Keratinocyte (primary cell): ENCODE measurements around the gene OPRL1. TPM values are rescaled to one million over a fixed set of nuclear protein-coding genes. Genes with fewer than 3 reads are reported as not detected.

Source experiments
- DNase-seq: peaks from one replicate; pipeline ENCODE4 v3.0.0-alpha.2; 2011; ENCODE audit warnings: low read depth, missing footprints, low spot score
- FAIRE-seq: peaks from 2 replicates; lab custom pipeline; 2011; peaks lifted over from hg19 to GRCh38; lab: Jason Lieb, UNC
- H2AFZ ChIP-seq: 2 replicates; pipeline ENCODE4 v1.6.0; 2012; ENCODE audit warnings: low read length, control low read depth, inconsistent platforms; ENCODE audit not compliant: control insufficient read depth
- H3K27ac ChIP-seq: 2 replicates; pipeline ENCODE4 v1.5.1; 2011; ENCODE audit warnings: low read length; ENCODE audit not compliant: control insufficient read depth, insufficient read depth
- H3K27me3 ChIP-seq: 3 replicates; pipeline ENCODE4 v1.6.0; 2011; ENCODE audit warnings: low read length; ENCODE audit not compliant: control insufficient read depth, insufficient read depth; ENCODE audit errors: extremely low read depth
- H3K36me3 ChIP-seq, 2 experiments: 2 replicates in 1 of 2; 3 replicates in 1 of 2; pipeline ENCODE4 v1.5.1; 2011; ENCODE audit warnings: low read length in 2 of 2, mild to moderate bottlenecking in 1 of 2; ENCODE audit not compliant: control insufficient read depth in 2 of 2, insufficient read depth in 2 of 2; ENCODE audit errors: extremely low read depth in 1 of 2
- H3K4me1 ChIP-seq: 3 replicates; pipeline ENCODE4 v1.5.1; 2011; ENCODE audit warnings: low read length; ENCODE audit not compliant: control insufficient read depth, insufficient read depth; ENCODE audit errors: extremely low read depth
- H3K4me2 ChIP-seq: 3 replicates; pipeline ENCODE4 v1.6.0; 2011; ENCODE audit warnings: low read depth, low read length; ENCODE audit not compliant: control insufficient read depth, insufficient read depth; ENCODE audit errors: extremely low read depth
- H3K4me3 ChIP-seq, 3 experiments: fragments of 200-600 bp in 1 of 3; sonication (generic) in 1 of 3; 2 replicates in 2 of 3; 3 replicates in 1 of 3; pipeline ENCODE4 v1.5.1; 2011 to 2016; ENCODE audit warnings: low read length in 3 of 3, mild to moderate bottlenecking in 3 of 3, control low read depth in 2 of 3, inconsistent platforms in 1 of 3, low read depth in 1 of 3, mixed read lengths in 1 of 3, mixed run types in 1 of 3, moderate library complexity in 1 of 3; ENCODE audit not compliant: control insufficient read depth in 2 of 3, insufficient read depth in 2 of 3; ENCODE audit errors: extremely low read depth in 1 of 3
- H3K79me2 ChIP-seq: 2 replicates; pipeline ENCODE4 v1.6.0; 2012; ENCODE audit warnings: low read length; ENCODE audit not compliant: control insufficient read depth, insufficient read depth
- H3K9ac ChIP-seq: 3 replicates; pipeline ENCODE4 v1.6.0; 2011; ENCODE audit warnings: low read length; ENCODE audit not compliant: control insufficient read depth, insufficient read depth; ENCODE audit errors: extremely low read depth
- H3K9me1 ChIP-seq: 3 replicates; pipeline ENCODE4 v1.6.0; 2011; ENCODE audit warnings: low read length; ENCODE audit not compliant: control insufficient read depth, insufficient read depth; ENCODE audit errors: extremely low read depth
- H3K9me3 ChIP-seq: 2 replicates; pipeline ENCODE4 v1.5.1; 2012; ENCODE audit warnings: low read depth, low read length; ENCODE audit not compliant: control insufficient read depth
- H4K20me1 ChIP-seq: 3 replicates; pipeline ENCODE4 v1.6.0; 2011; ENCODE audit warnings: low read length; ENCODE audit not compliant: control insufficient read depth, insufficient read depth; ENCODE audit errors: extremely low read depth
- EZH2 ChIP-seq: IDR thresholded peaks from one replicate; pipeline ENCODE4 v1.6.1; 2012; ENCODE audit warnings: inconsistent platforms, mild to moderate bottlenecking, low read length, moderate library complexity
- dilution Hi-C: fragments of 300-500 bp; cut with MboI; formaldehyde crosslinking; loops from one replicate; pipeline ENCODE4 v1.7.0; 2020; ENCODE audit warnings: low sequenced_read_pairs; ENCODE audit not compliant: extremely low pct_ligation_motif_present
- polyA plus RNA-seq, 5 experiments: library from polyadenylated mRNA; depleted of rRNA in 3 of 5; stranded (reverse) in 3 of 5; stranded (forward) in 1 of 5; unstranded in 1 of 5; fragments of >200 nt; gene quantifications; 1 replicate in 1 of 5; 2 replicates in 3 of 5; 3 replicates in 1 of 5; pipeline versions ENCODE4 v1.2.1 to v1.2.3, GENCODE V29; 2011 to 2012; ENCODE audit warnings: missing spikeins in 2 of 5, low read depth in 1 of 5, low replicate concordance in 1 of 5
- small RNA-seq, 3 experiments: library from RNA; depleted of rRNA; stranded (forward); fragments of <200 nt; gene quantifications; one replicate each; pipeline ENCODE3, GENCODE V24; 2012; ENCODE audit warnings: low read depth in 3 of 3, low replicate concordance in 1 of 3; ENCODE audit not compliant: insufficient read length in 3 of 3
- TF ChIP-seq, protein P1 (sequence below), 3 experiments: IDR thresholded peaks in 1 of 3; conservative IDR thresholded peaks in 1 of 3; optimal IDR thresholded peaks in 1 of 3; 2 replicates in 2 of 3; 3 replicates in 1 of 3; pipeline versions ENCODE3 to v1.5.1; 2011; ENCODE audit warnings: low read length in 3 of 3, mild to moderate bottlenecking in 3 of 3, moderate library complexity in 2 of 3, control low read depth in 1 of 3, inconsistent platforms in 1 of 3; ENCODE audit not compliant: insufficient read depth in 2 of 3; ENCODE audit errors: extremely low read depth in 1 of 3

OPRL1 gene
- polyA plus RNA-seq, 1 donor (not counting 4 experiments of a cell fraction or from before 2014, with no cell fraction given), result 0.25 TPM

DNA sequence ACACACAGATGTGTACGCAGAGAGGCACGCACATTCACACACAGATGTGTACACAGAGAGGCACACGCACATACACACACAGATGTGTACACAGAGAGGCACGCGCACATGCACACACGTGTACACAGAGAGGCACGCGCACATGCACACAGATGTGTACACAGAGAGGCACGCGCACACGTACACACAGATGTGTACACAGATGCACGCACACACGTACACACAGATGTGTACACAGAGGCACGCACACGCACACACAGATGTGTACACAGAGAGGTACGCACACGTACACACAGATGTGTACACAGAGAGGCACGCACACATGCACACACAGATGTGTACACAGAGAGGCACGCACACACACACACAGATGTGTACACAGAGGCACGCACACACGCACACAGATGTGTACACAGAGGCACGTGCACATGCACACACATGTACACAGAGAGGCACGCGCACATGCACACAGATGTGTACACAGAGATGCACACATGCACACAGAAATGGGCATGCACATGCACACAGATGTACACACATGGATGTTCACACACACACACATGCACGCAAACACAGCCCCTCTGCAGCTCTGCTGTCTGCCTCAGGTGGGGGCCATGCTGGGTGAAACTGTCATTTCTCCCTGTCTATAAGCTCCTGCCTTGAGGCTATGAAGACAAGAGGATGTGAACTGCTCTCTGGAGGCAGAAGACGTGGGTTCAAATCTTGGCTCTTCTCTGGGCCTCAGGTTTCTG, 70.1 kb downstream of the OPRL1 start:
- dilution Hi-C loops, result no loop called here
- Histone ChIP-seq H4K20me1 (no peaks in the 10 kb centered on the region), H2AFZ (no peak overlapping the region), H3K4me3 (no peak overlapping the region), H3K27me3 (no peaks in the 10 kb centered on the region), H3K9me3 (peaks cover 14% of the 10 kb centered on the region), H3K4me2 (no peak overlapping the region), H3K36me3 (no peaks in the 10 kb centered on the region), H3K9me1 (no peaks in the 10 kb centered on the region), H3K9ac (no peak overlapping the region), H3K4me1 (peaks cover 13% of the 10 kb centered on the region), H3K27ac (no peak overlapping the region), H3K79me2 (no peaks in the 10 kb centered on the region)
- TF ChIP-seq EZH2, result no peak
- TF ChIP-seq, protein P1, sequence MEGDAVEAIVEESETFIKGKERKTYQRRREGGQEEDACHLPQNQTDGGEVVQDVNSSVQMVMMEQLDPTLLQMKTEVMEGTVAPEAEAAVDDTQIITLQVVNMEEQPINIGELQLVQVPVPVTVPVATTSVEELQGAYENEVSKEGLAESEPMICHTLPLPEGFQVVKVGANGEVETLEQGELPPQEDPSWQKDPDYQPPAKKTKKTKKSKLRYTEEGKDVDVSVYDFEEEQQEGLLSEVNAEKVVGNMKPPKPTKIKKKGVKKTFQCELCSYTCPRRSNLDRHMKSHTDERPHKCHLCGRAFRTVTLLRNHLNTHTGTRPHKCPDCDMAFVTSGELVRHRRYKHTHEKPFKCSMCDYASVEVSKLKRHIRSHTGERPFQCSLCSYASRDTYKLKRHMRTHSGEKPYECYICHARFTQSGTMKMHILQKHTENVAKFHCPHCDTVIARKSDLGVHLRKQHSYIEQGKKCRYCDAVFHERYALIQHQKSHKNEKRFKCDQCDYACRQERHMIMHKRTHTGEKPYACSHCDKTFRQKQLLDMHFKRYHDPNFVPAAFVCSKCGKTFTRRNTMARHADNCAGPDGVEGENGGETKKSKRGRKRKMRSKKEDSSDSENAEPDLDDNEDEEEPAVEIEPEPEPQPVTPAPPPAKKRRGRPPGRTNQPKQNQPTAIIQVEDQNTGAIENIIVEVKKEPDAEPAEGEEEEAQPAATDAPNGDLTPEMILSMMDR (optimal IDR thresholded peaks at IDR 0.05 in 1 of 3, IDR thresholded peaks at IDR 0.05 in 1 of 3, conservative IDR thresholded peaks at IDR 0.05 in 1 of 3; ENCODE audit: extremely low read depth in 1 of 3, insufficient read depth in 2 of 3, low read length in 3 of 3), result no peak
- DNase-seq, result no peak
- FAIRE-seq, result no peak

Small RNAs within 50 kb of the gene (small RNA-seq; reads per million reads assigned to genes)
- gene AL355803.1 (0 reads per million in 3 experiments), gene MIR6813 (0 to 1.0 (median 0) reads per million in 3 experiments)

Other genes with a start within 250 kb of the OPRL1 start
- gene ZBTB46, start 248.8 kb upstream of the OPRL1 start, polyA plus RNA-seq, result 0.12 to 0.18 TPM (median 0.13 TPM) in 3 replicates
- gene ABHD16B, start 218.6 kb upstream of the OPRL1 start, polyA plus RNA-seq, result not detected in 3 replicates
- gene TPD52L2, start 214.8 kb upstream of the OPRL1 start, polyA plus RNA-seq, result 177 to 208 TPM (median 200 TPM) in 3 replicates
- gene DNAJC5, start 185.0 kb upstream of the OPRL1 start, polyA plus RNA-seq, result 43.7 to 62.0 TPM (median 59.0 TPM) in 3 replicates
- gene UCKL1, start 123.7 kb upstream of the OPRL1 start, polyA plus RNA-seq, result 24.1 to 42.2 TPM (median 28.7 TPM) in 3 replicates
- gene ZNF512B, start 110.2 kb upstream of the OPRL1 start, polyA plus RNA-seq, result 2.4 to 4.4 TPM (median 3.8 TPM) in 3 replicates
- gene SAMD10, start 100.4 kb upstream of the OPRL1 start, polyA plus RNA-seq, result 0.45 to 0.93 TPM (median 0.75 TPM) in 3 replicates
- 24.5 to 32.8 TPM (median 30.5 TPM) in 3 replicates for gene PRPF6, start 99.0 kb upstream of the OPRL1 start, polyA plus RNA-seq
- 0.06 to 0.08 TPM (median 0.06 TPM) in 3 replicates for gene C20orf204, start 43.9 kb upstream of the OPRL1 start, polyA plus RNA-seq
- not detected in 3 replicates for gene SOX18, start 30.4 kb upstream of the OPRL1 start, polyA plus RNA-seq
- 8.4 to 13.1 TPM (median 9.1 TPM) in 3 replicates for gene TCEA2, start 16.9 kb upstream of the OPRL1 start, polyA plus RNA-seq
- 11.6 to 17.4 TPM (median 11.8 TPM) in 3 replicates for gene RGS19, start 564 bp upstream of the OPRL1 start, polyA plus RNA-seq
- not detected in 3 replicates for gene LKAAEAR1, start 4.3 kb downstream of the OPRL1 start, polyA plus RNA-seq
- not detected in 3 replicates for gene NPBWR2, start 27.5 kb downstream of the OPRL1 start, polyA plus RNA-seq
- gene MYT1, start 84.4 kb downstream of the OPRL1 start, polyA plus RNA-seq, result not detected in 3 replicates
- gene PCMTD2, start 175.7 kb downstream of the OPRL1 start, polyA plus RNA-seq, result 24.5 to 25.8 TPM (median 25.6 TPM) in 3 replicates